Ishikawa (cell line): ENCODE data around the gene ARHGEF3.

ENCODE experiments used
- CEBPB ChIP-seq: IDR thresholded peaks from 2 replicates; pipeline ENCODE4 v1.6.1; 2012
- CREB1 ChIP-seq: IDR thresholded peaks from 2 replicates; pipeline ENCODE4 v1.6.1; 2012; ENCODE audit warnings: low read depth
- EGR1 ChIP-seq: IDR thresholded peaks from 2 replicates; pipeline ENCODE4 v1.6.1; 2012
- EP300 ChIP-seq: IDR thresholded peaks from 2 replicates; pipeline ENCODE4 v1.6.1; 2012; ENCODE audit warnings: borderline replicate concordance
- FOXM1 ChIP-seq: IDR thresholded peaks from 2 replicates; pipeline ENCODE4 v1.6.1; 2012; ENCODE audit warnings: low read depth, borderline replicate concordance
- MAX ChIP-seq: IDR thresholded peaks from 2 replicates; pipeline ENCODE4 v1.6.1; 2012
- NFIC ChIP-seq: IDR thresholded peaks from 2 replicates; pipeline ENCODE4 v1.6.1; 2012
- RAD21 ChIP-seq: IDR thresholded peaks from 2 replicates; pipeline ENCODE4 v1.6.1; 2012; ENCODE audit warnings: low read depth
- REST ChIP-seq: IDR thresholded peaks from 2 replicates; pipeline ENCODE4 v1.6.1; 2012; ENCODE audit warnings: low read depth, mild to moderate bottlenecking
- TAF1 ChIP-seq: IDR thresholded peaks from 2 replicates; pipeline ENCODE4 v1.6.1; 2012; ENCODE audit warnings: low read depth, mild to moderate bottlenecking
- TCF12 ChIP-seq: IDR thresholded peaks from 2 replicates; pipeline ENCODE4 v1.6.1; 2012; ENCODE audit warnings: low read depth
- TEAD4 ChIP-seq: IDR thresholded peaks from 2 replicates; pipeline ENCODE4 v1.6.1; 2012
- YY1 ChIP-seq: IDR thresholded peaks from 2 replicates; pipeline ENCODE4 v1.6.1; 2012; ENCODE audit warnings: low read depth
- ZBTB7A ChIP-seq: IDR thresholded peaks from 2 replicates; pipeline ENCODE4 v1.6.1; 2012; ENCODE audit warnings: low read depth
- TF ChIP-seq, protein P1 (sequence below): IDR thresholded peaks from 2 replicates; pipeline ENCODE4 v1.6.1; 2012

Gene ARHGEF3

GRCh38 chr3:56694867-56695683 lies 106.7 kb downstream of the ARHGEF3 start:
- TF ChIP-seq MAX (no peak), TEAD4 (no peak), YY1 (no peak), NFIC (no peak), CEBPB (no peak), CREB1 (no peak), ZBTB7A (no peak), EP300 (no peak), RAD21 (no peak)
- TF ChIP-seq, protein P1, sequence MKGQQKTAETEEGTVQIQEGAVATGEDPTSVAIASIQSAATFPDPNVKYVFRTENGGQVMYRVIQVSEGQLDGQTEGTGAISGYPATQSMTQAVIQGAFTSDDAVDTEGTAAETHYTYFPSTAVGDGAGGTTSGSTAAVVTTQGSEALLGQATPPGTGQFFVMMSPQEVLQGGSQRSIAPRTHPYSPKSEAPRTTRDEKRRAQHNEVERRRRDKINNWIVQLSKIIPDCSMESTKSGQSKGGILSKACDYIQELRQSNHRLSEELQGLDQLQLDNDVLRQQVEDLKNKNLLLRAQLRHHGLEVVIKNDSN, result no peak

GRCh38 chr3:56693750-56694149 lies 108.0 kb downstream of the ARHGEF3 start:
- TF ChIP-seq TCF12, result no peak
- no peak for TF ChIP-seq ZBTB7A
- no peak for TF ChIP-seq EGR1

- TF ChIP-seq TAF1 (no peak), EGR1 (no peak), REST (no peak), FOXM1 (no peak), NFIC (no peak), TCF12 (no peak), MAX (no peak)
- TF ChIP-seq, protein P1, result no peak
Observed at GRCh38 chr3:56691165-56692000, 110.4 kb downstream of the ARHGEF3 start.

GRCh38 chr3:56689303-56689702 lies 112.4 kb downstream of the ARHGEF3 start:
- TF ChIP-seq NFIC (no peak), EGR1 (no peak), CEBPB (no peak), TEAD4 (no peak), TAF1 (no peak), YY1 (no peak), RAD21 (no peak), ZBTB7A (no peak), REST (no peak), EP300 (no peak), FOXM1 (no peak), TCF12 (no peak), MAX (no peak), CREB1 (no peak)
- TF ChIP-seq, protein P1, result no peak

DNA sequence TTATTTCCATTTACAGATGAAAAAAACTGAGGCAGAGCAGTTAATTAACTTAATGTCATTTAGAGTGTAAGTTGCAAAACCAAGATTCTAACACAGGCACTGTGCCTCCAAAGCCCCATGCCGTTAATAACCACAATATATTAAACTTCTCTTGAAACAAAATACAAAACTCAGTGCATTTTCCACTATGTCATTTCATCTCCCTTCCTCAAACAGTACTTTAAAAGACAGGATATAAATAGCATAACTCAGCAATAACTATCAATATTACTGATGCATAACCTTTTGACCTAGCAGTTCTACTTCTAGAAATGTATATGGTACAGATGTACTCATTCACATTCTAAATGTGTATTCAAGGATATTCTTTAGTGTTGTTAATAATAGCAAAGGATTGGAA lies 113.6 kb downstream of the ARHGEF3 start:
- TF ChIP-seq EGR1 (no peak), YY1 (no peak), RAD21 (no peak), NFIC (no peak), TCF12 (no peak), EP300 (no peak), MAX (no peak), REST (no peak), CEBPB (no peak), CREB1 (no peak), TEAD4 (no peak), FOXM1 (no peak), ZBTB7A (no peak), TAF1 (no peak)
- TF ChIP-seq, protein P1, result no peak
